Activated naive CD4-positive, alpha-beta T cell treated with anti-CD3 and anti-CD28 coated beads for 36 hours (primary cell): Measurements from ENCODE around the gene PVALEF. TPM values are rescaled to one million over a fixed set of nuclear protein-coding genes. Genes with fewer than 3 reads are reported as not detected.

Experiments used
- CTCF ChIA-PET: fragments of 350-600 bp; sonication (Branson Sonifier 250); formaldehyde crosslinking; loops from one replicate; lab custom pipeline; 2021; ENCODE audit warnings: antibody characterized with exemption; lab: Charles Lee
- DNase-seq: peaks from one replicate; pipeline ENCODE4 v3.0.0-alpha.2; 2020
- H3K27ac Mint-ChIP-seq: one replicate; pipeline ENCODE4 v1.8.0; 2021; ENCODE audit warnings: mild to moderate bottlenecking, mixed read lengths
- H3K27me3 Mint-ChIP-seq: one replicate; pipeline ENCODE4 v1.8.0; 2021; ENCODE audit warnings: low read depth, mixed read lengths
- H3K36me3 Mint-ChIP-seq: one replicate; pipeline ENCODE4 v1.8.0; 2021; ENCODE audit warnings: low read depth, mixed read lengths
- H3K4me1 Mint-ChIP-seq: one replicate; pipeline ENCODE4 v1.8.0; 2021; ENCODE audit warnings: low read depth, mixed read lengths
- H3K4me3 Mint-ChIP-seq: one replicate; pipeline ENCODE4 v1.8.0; 2021; ENCODE audit warnings: mild to moderate bottlenecking, moderate library complexity, mixed read lengths
- H3K9me3 Mint-ChIP-seq: one replicate; pipeline ENCODE4 v1.8.0; 2021; ENCODE audit warnings: mixed read lengths
- intact Hi-C: fragments of 100-400 bp; cut with micrococcal nuclease; formaldehyde crosslinking; loops from one replicate; pipeline ENCODE4 v1.15.1; 2023
- total RNA-seq, 2 experiments: library from RNA; stranded (reverse); gene quantifications; one replicate each; pipeline ENCODE4 v1.2.3, GENCODE V29; 2021

Gene PVALEF
- total RNA-seq, 2 experiments from 2014 or later, result not detected

- intact Hi-C loops, result no loop called here
- Mint-ChIP-seq H3K4me1 (no peaks in the 10 kb centered on the region), H3K36me3 (no peaks in the 10 kb centered on the region), H3K27me3 (no peaks in the 10 kb centered on the region), H3K27ac (no peak overlapping the region), H3K9me3 (no peaks in the 10 kb centered on the region), H3K4me3 (no peak overlapping the region)
- DNase-seq, result no peak
- CTCF ChIA-PET, result no interaction called here
Observed at GRCh38 chr17:81173762-81174155, 8.5 kb downstream of the PVALEF start.

- intact Hi-C loops, result no loop called here
- H3K36me3 Mint-ChIP-seq, result no peaks in the 10 kb centered on the region
- H3K4me3 Mint-ChIP-seq, result no peak overlapping the region
- CTCF ChIA-PET, result no interaction called here
- no peaks in the 10 kb centered on the region for H3K4me1 Mint-ChIP-seq
- H3K27me3 Mint-ChIP-seq, result no peaks in the 10 kb centered on the region
- DNase-seq, result no peak
- no peaks in the 10 kb centered on the region for H3K9me3 Mint-ChIP-seq
- H3K27ac Mint-ChIP-seq, result no peak overlapping the region
Observed at GRCh38 chr17:81176666-81177065, 11.4 kb downstream of the PVALEF start.

GRCh38 chr17:81178136-81179091, 13.1 kb downstream of the PVALEF start:
- intact Hi-C loops, result no loop called here
- no peak for DNase-seq
- Mint-ChIP-seq H3K27ac (no peak overlapping the region), H3K4me1 (no peaks in the 10 kb centered on the region), H3K4me3 (no peak overlapping the region), H3K36me3 (no peaks in the 10 kb centered on the region), H3K9me3 (no peaks in the 10 kb centered on the region), H3K27me3 (no peaks in the 10 kb centered on the region)
- CTCF ChIA-PET, result no interaction called here

GRCh38 chr17:81179220-81179619, 13.9 kb downstream of the PVALEF start:
- Mint-ChIP-seq H3K4me3 (no peak overlapping the region), H3K27me3 (peaks cover 2% of the 10 kb centered on the region), H3K36me3 (no peaks in the 10 kb centered on the region), H3K4me1 (no peaks in the 10 kb centered on the region), H3K9me3 (no peaks in the 10 kb centered on the region), H3K27ac (no peak overlapping the region)
- CTCF ChIA-PET, result no interaction called here
- intact Hi-C loops, result no loop called here
- DNase-seq, result no peak

- Mint-ChIP-seq H3K4me1 (no peaks in the 10 kb centered on the region), H3K9me3 (no peaks in the 10 kb centered on the region), H3K4me3 (no peak overlapping the region), H3K27ac (no peak overlapping the region), H3K36me3 (no peaks in the 10 kb centered on the region), H3K27me3 (peaks cover 4% of the 10 kb centered on the region)
- intact Hi-C loops, result no loop called here
- CTCF ChIA-PET, result no interaction called here
- no peak for DNase-seq
Observed at GRCh38 chr17:81179861-81180260, 14.6 kb downstream of the PVALEF start.

GRCh38 chr17:81180836-81181810, 15.8 kb downstream of the PVALEF start:
- no peaks in the 10 kb centered on the region for H3K4me1 Mint-ChIP-seq
- no peaks in the 10 kb centered on the region for H3K36me3 Mint-ChIP-seq
- H3K9me3 Mint-ChIP-seq, result no peaks in the 10 kb centered on the region
- CTCF ChIA-PET, result no interaction called here
- intact Hi-C loops, result no loop called here
- DNase-seq, result no peak
- no peak overlapping the region for H3K4me3 Mint-ChIP-seq
- H3K27ac Mint-ChIP-seq, result no peak overlapping the region
- peaks cover 4% of the 10 kb centered on the region for H3K27me3 Mint-ChIP-seq

GRCh38 chr17:81181811-81182185, 16.5 kb downstream of the PVALEF start:
- Mint-ChIP-seq H3K36me3 (no peaks in the 10 kb centered on the region), H3K27ac (no peak overlapping the region), H3K4me3 (no peak overlapping the region), H3K27me3 (peaks cover 4% of the 10 kb centered on the region), H3K9me3 (no peaks in the 10 kb centered on the region), H3K4me1 (no peaks in the 10 kb centered on the region)
- intact Hi-C loops, result no loop called here
- DNase-seq, result no peak
- CTCF ChIA-PET, result no interaction called here

GRCh38 chr17:81182596-81182995, 17.3 kb downstream of the PVALEF start:
- CTCF ChIA-PET, result no interaction called here
- no peak for DNase-seq

GRCh38 chr17:81183316-81183715, 18.0 kb downstream of the PVALEF start:
- CTCF ChIA-PET, result no interaction called here
- Mint-ChIP-seq H3K4me3 (no peak overlapping the region), H3K27ac (no peak overlapping the region), H3K9me3 (no peaks in the 10 kb centered on the region), H3K4me1 (no peaks in the 10 kb centered on the region), H3K36me3 (no peaks in the 10 kb centered on the region), H3K27me3 (peaks cover 4% of the 10 kb centered on the region)
- intact Hi-C loops, result no loop called here
- DNase-seq, result no peak

More at GRCh38 chr17:81182596-81182995, 17.3 kb downstream of the PVALEF start:
- no peaks in the 10 kb centered on the region for H3K36me3 Mint-ChIP-seq
- no peak overlapping the region for H3K4me3 Mint-ChIP-seq
- H3K4me1 Mint-ChIP-seq, result no peaks in the 10 kb centered on the region
- H3K27ac Mint-ChIP-seq, result no peak overlapping the region
- no peaks in the 10 kb centered on the region for H3K9me3 Mint-ChIP-seq
- intact Hi-C loops, result no loop called here
- H3K27me3 Mint-ChIP-seq, result peaks cover 4% of the 10 kb centered on the region

GRCh38 chr17:81183807-81184206, 18.5 kb downstream of the PVALEF start:
- CTCF ChIA-PET, result no interaction called here
- Mint-ChIP-seq H3K9me3 (no peaks in the 10 kb centered on the region), H3K4me3 (no peak overlapping the region), H3K4me1 (no peaks in the 10 kb centered on the region), H3K27me3 (peaks cover 4% of the 10 kb centered on the region), H3K27ac (no peak overlapping the region), H3K36me3 (no peaks in the 10 kb centered on the region)
- intact Hi-C loops, result no loop called here
- no peak for DNase-seq

GRCh38 chr17:81184555-81184954, 19.2 kb downstream of the PVALEF start:
- Mint-ChIP-seq H3K4me1 (no peaks in the 10 kb centered on the region), H3K27me3 (peaks cover 4% of the 10 kb centered on the region), H3K27ac (no peak overlapping the region), H3K36me3 (no peaks in the 10 kb centered on the region), H3K4me3 (no peak overlapping the region), H3K9me3 (no peaks in the 10 kb centered on the region)
- intact Hi-C loops, result no loop called here
- no peak for DNase-seq
- CTCF ChIA-PET, result no interaction called here

- H3K4me3 Mint-ChIP-seq, result no peak overlapping the region
- H3K4me1 Mint-ChIP-seq, result no peaks in the 10 kb centered on the region
- H3K9me3 Mint-ChIP-seq, result no peaks in the 10 kb centered on the region
- CTCF ChIA-PET, result no interaction called here
- no peak overlapping the region for H3K27ac Mint-ChIP-seq
- intact Hi-C loops, result no loop called here
- no peak for DNase-seq
- H3K36me3 Mint-ChIP-seq, result no peaks in the 10 kb centered on the region
- peaks cover 4% of the 10 kb centered on the region for H3K27me3 Mint-ChIP-seq
Observed at GRCh38 chr17:81186203-81186602, 20.9 kb downstream of the PVALEF start.
